Renal pelvis (tissue), 4 donors: ENCODE results near the gene PDK2. TPM values are rescaled to one million over a fixed set of nuclear protein-coding genes. Genes with fewer than 3 reads are reported as not detected.

Experiments used
- DNase-seq: peaks from one replicate; pipeline ENCODE4 v3.0.0-alpha.2; 2013
- polyA plus RNA-seq, 3 donors: library from polyadenylated mRNA; unstranded; fragments of 120-200 nt; gene quantifications; one replicate each; pipeline ENCODE4 v1.2.1, GENCODE V29; 2013; ENCODE audit not compliant: insufficient read length in 3 of 3

PDK2 gene
- polyA plus RNA-seq, 3 donors = 125 to 135 (median 129) TPM

- DNase-seq = no peak
Measured at GRCh38 chr17:50097455-50097854, 2.3 kb downstream of the PDK2 start.

GRCh38 chr17:50097926-50098325 lies 2.8 kb downstream of the PDK2 start:
- DNase-seq = no peak

- DNase-seq = no peak
Measured at GRCh38 chr17:50098583-50098982, 3.4 kb downstream of the PDK2 start.

- no peak for DNase-seq
Measured at GRCh38 chr17:50099003-50099402, 3.9 kb downstream of the PDK2 start.

DNA sequence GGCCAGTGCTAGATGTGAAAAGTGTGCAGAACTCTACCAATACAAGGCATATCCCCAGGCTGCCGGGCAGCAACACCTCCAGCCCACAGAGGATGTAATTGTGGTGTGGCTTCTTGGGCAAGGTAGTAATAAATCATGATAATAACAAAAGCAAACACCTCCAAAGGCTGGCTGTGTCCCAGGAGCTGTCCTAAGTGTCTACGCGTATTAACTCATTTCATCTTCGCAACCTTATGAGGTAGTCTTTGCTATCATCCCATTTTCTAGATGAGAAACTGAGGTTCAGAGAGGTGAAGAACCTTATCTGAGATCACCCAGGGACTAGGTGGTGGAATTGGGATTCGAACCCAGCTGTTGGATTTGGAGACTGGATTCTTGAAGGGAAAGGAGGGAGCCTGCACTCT lies 5.3 kb downstream of the PDK2 start:
- DNase-seq = no peak

- DNase-seq = peak; percentile 49
Measured at GRCh38 chr17:50100921-50101345, 5.8 kb downstream of the PDK2 start.

GRCh38 chr17:50101346-50102163 lies 6.4 kb downstream of the PDK2 start:
- DNase-seq = peak; percentile 62

GRCh38 chr17:50102164-50102991 lies 7.2 kb downstream of the PDK2 start:
- DNase-seq = no peak

DNA sequence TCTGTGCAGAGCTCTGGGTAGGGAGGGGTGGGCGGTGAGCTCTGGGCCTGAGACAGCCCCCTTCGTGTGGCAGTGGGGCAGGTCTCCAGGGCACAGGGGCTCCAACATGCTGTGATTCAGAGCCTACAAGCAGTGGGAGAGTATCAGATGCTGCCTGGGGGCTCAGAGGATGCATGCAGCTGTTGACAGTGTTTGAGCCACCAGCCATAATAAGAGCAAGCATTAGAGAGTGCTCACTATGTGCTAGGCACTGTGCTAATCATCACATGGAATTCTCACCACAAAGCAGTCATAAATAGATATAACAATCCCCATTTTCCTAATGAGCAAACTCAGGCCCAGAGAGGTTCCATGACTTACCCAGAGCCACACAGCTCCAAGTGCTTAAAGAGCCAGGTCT lies 8.1 kb downstream of the PDK2 start:
- no peak for DNase-seq

GRCh38 chr17:50103941-50104340 lies 8.8 kb downstream of the PDK2 start:
- no peak for DNase-seq

DNA sequence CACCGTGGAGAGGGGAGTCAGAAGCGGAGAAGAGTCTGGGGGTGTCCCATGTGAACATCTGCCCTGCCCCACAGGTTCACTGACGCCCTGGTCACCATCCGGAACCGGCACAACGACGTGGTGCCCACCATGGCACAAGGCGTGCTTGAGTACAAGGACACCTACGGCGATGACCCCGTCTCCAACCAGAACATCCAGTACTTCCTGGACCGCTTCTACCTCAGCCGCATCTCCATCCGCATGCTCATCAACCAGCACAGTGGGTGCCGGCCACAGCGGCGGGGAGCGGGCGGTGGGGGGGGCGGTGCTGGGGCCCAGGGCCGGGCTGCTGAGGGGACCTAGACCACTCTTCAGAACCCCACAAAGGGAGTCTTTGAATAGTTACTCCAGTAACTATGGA lies 10.7 kb downstream of the PDK2 start:
- DNase-seq = no peak

DNA sequence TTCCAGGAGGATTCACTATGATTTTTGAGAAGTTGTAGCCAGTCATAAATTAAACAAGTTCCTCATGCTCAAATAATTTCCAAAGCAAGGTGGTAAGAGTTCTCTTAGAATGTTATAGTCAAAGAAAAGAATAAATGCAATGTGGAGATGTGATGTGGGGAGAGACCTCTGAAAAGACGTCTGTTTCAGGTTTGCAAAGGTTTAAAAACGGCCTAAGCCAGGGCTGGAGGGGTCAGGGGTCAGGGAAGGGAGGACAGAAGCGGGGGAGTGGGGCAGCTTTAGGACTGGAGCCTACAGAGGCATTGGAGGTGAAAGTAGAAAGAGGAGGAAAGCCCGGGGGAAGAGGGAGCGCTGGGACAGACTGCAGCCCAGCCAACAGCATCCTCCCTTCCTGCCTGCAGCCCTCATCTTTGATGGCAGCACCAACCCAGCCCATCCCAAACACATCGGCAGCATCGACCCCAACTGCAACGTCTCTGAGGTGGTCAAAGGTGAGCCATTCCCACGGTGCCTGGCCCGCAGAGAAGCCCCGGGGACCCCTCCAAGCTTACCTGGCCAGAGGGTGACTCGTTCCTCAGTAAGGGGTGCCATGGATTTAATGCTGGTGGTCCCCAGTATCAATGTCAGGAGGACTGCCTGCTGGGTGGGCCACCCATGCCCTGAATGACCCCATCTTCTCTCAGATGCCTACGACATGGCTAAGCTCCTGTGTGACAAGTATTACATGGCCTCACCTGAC lies 11.4 kb downstream of the PDK2 start:
- no peak for DNase-seq

DNA sequence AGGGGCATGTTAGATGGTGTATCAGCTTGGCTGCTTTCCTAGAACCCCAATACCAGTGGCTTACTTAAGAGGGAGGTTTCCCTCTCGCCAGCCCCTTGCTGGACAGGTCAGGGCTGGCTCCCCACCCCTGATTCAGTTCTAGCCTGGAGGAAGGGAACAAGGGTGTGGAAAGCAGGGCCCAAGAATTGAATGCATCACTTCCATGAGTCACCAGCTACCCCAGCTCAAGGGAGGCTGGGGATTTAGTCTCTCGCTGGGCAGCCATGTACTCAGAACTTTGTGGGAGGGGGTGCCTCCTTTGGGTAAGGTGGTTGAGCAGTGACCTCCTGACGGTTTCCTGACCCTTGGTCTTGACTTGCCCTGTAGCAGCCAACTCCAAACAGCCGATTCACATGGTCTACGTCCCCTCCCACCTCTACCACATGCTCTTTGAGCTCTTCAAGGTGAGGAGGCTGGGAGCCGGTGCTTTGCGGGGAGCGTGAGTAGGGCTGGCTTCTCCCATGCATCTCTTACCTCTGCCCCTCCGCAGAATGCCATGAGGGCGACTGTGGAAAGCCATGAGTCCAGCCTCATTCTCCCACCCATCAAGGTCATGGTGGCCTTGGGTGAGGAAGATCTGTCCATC lies 12.8 kb downstream of the PDK2 start:
- no peak for DNase-seq

GRCh38 chr17:50108556-50108955 lies 13.4 kb downstream of the PDK2 start:
- DNase-seq = no peak

DNA sequence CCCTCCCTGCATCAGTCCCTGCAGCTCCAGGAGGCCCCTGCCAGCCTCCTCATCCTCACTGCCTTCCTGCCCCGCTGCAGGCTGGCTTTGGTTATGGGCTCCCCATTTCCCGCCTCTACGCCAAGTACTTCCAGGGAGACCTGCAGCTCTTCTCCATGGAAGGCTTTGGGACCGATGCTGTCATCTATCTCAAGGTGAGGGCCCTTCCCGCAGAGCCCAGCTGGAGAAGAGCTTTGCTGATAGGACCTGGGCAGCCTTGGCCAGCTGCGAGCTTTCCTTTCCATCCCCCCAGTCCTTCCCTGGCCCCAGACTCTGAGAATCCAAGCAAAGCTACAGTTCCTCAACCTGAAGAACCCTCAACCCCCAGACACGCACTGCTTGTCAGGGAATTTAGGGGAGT lies 14.1 kb downstream of the PDK2 start:
- DNase-seq = no peak

DNA sequence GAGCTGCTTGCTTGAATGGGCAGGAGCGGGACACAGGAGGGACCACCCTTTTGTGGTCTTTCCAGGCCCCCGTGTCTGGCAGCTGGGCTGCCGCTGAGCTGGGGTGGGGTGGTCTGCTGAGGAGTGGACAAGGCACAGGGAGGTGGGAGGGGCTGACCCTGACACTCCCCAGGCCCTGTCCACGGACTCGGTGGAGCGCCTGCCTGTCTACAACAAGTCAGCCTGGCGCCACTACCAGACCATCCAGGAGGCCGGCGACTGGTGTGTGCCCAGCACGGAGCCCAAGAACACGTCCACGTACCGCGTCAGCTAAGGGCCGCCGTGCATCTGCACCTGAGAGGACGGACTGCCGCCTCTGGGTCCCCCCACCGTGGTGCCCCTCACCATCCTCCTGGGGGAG lies 14.6 kb downstream of the PDK2 start:
- DNase-seq = no peak

- DNase-seq = no peak
Measured at GRCh38 chr17:50110591-50111349, 15.6 kb downstream of the PDK2 start.

- DNase-seq = no peak
Measured at GRCh38 chr17:50111673-50112655, 16.8 kb downstream of the PDK2 start.

GRCh38 chr17:50112694-50113093 lies 17.5 kb downstream of the PDK2 start:
- no peak for DNase-seq
